ENCODE data around the gene SLC25A24.
"Not testable (repeated sequence)": the region's sequence is repeated elsewhere in the genome, so short reads cannot be mapped to it uniquely, and the experiment has no call there.

SLC25A24 gene

DNA sequence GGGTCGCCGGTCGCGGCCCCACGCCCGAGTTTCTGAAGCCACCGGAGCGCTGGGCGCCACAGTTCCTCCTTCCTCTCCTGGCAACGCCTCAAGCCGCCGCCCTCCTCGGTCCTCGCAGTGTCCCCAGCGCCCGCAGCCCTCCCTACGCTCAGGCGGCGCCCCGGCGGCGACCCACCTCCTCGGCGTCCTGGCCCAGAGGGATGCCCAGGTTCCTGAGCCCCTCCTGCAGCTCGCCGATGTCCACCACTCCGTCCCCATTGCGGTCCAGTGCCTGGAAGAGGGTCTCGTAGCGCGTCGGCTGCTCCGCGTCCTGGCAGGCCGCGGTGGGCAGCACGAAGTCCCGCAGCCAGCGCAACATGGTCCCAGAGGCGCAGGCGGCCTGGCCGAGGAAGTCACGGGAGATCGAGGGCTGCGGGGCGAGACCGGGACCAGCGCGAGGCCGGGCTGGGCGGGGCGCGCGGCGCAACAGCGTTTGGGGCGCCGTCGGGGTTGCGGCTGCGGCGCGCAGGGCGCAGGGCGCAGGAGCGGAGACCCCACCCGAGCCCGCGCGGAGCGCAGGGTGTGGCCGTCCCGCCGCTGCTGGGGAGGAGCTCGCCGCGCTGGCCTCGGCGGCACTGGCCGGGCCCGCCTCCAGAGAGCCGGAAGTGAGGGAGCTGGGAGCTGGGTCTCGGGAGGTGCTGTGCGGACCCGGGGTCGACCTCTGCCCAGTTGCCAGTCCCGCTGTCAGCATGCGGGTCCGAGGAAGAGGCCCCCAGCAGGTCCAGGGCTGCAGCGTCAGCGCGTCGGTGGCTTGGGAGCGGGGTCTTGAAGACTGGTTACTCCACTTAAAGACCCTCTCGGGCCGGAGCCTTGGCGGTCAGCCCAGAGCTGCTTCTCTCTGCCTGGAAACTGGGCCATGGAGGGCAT is at the start of gene SLC25A24:
Gene SLC25A24, minus strand, starts transcription at position 563 of the 906 bp plus-strand sequence. Its CDS starts 205 bp downstream, at position 358.
- peak; percentile 54 to 91 for DNase-seq

DNA sequence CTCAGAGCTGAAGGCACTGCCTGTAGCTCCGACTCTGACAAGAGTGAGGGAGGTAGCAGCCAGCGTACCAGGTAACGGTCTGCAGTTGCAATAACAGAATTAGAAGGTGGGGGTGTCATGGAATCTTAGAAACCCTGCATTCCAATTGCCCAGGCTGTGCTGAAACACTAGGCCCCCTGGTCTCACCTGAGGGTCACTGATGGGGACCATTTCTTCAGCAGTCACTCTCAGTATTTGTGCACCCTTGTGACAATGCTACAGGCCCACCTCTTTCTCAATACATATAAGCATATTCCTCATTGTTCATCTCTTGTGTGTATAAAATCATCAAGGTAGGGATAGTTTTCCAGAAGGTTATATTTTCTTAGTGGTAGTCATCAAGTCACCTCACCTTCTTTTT is 43.8 kb upstream of the SLC25A24 start, which contains the start of gene NBPF4:
Gene NBPF4, minus strand, starts transcription at position 101 of the 400 bp plus-strand sequence. CDS start 315 bp downstream, outside the sequence.
- not testable (repeated sequence) for DNase-seq

DNA sequence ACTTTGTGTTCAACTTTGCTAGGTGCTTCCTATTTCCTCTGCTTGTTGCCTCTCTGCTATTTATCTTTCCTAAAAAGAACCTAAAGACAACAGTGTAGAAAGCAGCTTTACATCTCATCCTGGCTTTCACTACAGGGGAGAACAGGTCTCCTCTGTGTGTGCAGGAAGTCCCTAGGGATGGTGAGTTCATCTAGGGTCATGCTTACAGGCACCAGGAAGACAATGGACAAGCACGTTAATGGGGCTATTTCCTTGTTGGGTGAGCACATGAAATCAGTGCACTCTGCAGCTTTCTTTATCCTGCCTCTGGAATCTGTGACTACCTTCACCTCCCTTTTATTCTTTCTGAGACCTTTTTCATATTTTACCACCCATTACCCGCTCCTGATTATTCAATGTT is 39.3 kb upstream of the SLC25A24 start:
- DNase-seq = not testable (repeated sequence)

DNA sequence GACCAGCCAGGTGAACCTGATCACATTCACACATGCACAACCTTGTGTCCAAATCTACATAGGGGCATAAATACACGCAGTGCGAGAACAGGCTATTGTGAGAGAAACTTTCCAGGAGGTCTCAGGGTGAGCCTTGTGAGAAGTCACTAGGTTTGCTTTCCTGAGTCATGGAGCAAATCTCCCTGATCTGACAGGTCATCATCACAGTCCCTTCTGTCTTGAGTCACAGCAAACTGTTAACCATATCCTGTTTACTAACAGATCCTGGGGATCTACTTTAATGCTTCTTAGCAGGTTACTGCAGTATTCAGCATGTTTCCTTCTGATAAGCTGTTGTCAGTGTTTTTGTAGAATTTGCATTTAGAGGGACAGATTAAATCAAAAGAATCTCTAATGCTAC is 35.2 kb upstream of the SLC25A24 start:
- not testable (repeated sequence) for DNase-seq

DNA sequence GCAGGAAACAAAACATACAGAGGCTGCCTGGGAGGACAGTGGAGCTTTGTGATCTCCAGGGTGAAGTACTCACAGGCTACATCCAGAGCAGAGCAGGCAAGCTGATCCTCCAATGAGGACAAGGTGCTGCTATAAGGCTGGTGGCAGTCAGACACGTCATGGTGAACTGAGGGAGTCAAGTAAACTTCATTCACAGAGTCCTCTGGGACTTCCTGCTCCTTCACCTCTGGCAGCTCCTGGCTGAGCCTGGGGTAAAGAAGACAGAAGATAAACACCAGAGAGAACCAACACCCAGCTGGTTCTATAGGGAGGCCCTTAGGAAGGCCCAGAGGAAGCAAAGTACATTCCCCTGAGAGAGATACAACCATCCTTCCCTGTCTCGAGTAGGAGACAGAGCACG is 32.0 kb upstream of the SLC25A24 start:
- DNase-seq = not testable (repeated sequence)

DNA sequence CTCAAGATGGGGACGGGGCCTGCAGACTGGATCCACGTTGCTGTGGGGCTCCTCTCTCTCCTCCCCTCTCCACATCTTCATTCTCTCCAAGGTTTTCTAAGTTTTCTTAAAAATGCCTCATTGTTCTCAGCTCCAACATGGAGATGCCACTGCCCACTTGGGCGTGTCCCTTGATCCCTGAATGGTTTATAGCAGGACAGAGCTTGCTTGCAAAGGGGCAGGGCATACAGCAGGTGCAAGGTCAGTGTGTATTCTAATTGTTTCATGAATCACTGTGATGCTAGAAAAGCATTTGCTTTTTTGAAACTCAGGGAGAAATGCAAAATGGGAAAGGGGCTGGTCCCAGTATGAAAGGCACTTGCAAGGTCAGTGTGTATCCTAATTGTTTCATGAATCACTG is 29.8 kb upstream of the SLC25A24 start:
- DNase-seq = not testable (repeated sequence)

DNA sequence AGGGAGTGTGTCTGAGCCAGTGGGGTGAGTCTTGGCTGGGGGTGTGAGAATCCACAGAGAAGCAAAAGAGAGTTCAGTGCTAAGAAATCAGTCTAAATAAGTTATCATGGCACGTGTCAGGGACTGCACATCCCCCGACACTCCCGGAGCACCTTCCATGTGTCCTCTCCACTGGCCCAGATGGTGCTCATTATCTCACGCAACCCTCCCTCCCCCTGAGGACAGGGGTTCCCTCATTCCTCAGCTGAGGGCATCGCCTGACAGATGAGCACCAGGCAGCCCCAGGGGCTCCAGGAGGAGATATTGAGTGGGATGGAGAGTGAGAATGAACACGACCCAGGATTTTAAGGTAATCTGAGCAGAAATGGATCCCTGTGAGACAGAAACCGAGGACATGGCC is 27.6 kb upstream of the SLC25A24 start:
- DNase-seq = not testable (repeated sequence)

DNA sequence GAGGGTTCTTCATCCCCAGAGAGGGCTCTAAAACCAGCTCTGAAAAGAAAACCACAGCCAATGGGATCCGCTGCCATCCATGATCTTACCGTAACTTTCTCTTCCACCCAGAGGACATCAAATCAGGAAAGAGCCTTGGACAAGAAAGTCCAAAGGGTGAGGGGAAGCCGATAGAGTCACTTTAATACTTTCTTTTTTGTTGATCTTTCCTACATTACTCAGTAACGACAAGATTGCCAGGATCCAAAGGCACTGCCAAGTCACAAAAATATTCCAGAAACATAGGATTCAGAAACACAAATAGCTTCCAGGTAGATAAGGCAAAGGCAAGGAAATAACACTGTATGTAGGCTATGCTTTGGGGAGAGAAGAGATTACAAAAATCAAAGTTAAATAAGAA is 26.7 kb upstream of the SLC25A24 start:
- DNase-seq = not testable (repeated sequence)

DNA sequence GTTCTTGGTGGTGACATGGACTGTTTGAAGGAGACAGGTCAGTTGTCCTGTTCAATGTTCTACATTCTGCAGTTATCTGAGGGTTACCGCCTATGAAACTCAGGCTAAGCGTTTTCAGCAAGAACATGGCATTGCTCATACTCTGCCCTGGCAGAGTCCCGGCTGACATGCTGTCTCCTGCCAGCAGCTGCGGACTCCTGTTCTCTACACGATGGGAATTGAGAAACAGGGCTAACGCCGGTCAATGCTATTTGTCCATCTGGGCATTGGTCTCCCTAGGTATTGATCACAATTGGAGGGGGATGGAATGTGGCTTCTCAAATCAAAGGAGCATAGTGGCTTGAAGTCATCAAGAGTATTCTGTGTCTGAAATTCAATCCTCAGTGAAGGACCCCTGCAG is 23.1 kb upstream of the SLC25A24 start:
- DNase-seq = not testable (repeated sequence)

DNA sequence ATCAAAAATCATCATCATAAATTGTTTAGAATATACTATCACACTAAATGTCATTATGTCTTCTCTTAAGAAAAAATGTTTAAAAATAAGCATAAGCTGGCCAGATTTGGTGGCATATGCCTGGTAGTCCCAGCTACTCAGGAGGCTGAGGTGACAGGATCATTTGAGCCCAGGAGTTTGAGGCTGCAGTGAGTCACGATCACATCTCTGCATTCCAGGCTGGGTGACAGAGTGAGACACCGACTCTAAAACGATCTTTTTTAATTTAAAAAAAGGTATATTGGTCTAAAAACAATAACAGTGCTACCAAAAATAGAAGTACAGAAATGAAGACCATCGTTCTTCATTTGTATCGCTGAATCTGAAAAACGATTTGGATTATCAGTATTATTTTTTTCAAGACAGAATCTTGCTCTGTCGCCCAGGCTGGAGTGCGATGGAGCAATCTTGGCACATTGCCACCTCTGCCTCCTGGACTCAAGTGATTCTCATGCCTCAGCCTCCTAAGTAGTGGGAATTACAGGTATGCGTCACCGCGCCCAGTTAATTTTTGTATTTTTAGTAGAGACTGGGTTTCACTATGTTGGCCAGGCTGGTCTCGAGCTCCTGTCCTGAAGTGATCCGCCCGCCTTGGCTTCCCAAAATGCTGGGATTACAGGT is 17.5 kb upstream of the SLC25A24 start:
- not testable (repeated sequence) for DNase-seq

DNA sequence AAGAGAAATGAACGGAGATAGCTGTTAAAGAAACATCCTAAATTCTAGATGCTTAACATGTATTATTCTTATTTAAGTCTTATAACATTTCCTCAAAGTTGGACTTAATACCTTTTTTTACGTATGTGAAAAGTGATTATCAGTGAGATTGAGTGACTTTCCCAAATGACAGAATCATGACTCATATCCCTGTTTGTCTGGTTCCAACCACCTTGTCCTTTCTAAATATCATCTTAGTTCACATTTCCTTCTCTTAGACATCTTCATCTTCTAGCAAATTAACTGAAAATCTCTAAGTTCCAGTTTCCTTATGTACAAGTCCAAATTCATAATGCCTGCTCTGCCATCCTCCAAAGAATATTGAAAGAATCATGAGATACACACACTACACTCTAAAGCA is 16.9 kb upstream of the SLC25A24 start:
- DNase-seq = not testable (repeated sequence)

DNA sequence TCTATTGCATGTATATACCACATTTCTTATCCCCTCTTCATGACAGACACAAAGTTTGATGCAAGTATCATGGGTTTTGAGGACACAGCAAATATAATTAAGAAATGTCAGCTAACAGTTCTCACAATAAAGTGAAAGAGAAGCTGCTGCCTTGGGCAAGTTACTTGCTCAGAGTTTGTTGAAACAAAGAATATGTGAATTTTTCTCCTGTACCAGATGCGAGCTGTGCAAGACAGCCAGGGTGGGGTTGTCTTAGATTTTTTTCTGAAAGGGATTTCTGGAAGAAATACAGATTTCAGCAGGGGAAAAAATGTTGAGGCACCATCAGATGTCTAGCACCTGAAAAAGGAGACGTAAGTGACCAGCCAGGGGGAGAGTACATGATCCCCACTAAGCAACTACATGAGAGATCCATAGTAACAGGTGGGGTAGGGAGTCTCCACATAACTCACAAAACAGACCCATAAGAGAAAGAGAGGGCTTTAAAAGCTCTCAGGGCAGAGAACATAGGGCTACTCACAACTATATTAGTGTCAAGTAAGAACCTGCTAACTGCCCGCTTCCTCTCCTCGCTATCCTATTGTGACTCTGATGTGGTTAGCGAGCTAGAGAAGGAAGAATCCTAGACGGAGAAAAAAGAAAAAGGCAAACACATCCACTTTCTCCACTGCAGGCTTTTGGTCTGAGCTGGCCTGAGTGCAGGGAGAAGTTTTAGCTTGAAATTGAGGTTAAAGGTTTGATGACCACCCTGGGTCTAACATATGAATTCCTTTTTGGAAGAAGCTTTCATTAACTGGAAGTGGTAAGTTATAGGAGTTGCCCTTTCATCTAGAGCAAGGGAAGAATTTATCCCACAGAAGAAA is 16.1 kb upstream of the SLC25A24 start:
- not testable (repeated sequence) for DNase-seq

DNA sequence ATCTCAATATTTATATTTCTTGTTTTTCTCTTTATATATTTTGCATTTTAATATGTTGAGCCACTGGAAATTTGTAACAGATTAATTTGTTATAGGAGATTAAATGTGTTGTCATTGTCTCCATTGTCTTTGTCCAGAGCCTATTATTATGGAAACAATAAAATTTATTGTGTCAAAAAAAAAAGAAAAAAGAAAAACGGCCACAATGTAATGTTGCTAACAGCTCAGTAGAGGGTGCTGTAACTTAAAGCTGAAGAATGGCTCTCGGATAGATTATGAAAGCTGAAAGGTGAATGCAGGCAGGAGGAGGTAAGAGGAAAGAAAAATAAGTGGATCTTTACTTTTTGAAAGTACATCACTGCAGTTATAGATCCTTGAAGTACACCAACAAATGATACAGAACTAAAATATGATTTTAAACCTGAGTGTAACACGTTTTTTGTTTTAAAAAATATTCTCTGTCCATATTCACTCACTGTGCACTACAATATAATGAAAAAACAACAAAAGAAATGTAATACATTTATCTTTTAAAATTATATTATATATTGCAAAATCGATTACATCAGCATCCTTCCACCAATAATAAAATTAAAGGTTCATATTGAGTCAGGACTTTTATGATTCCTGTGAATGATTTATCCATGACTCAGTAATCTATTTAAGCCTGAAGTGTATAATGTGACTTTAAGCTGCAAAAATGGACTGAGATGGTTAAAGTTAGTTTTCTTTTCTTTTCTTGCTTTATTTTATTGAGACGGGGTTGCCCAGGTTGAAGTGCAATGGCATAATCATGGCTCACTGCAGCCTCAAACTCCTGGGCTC is 14.7 kb upstream of the SLC25A24 start:
- peak in 1 of 2 experiments; percentile 56 for DNase-seq

DNA sequence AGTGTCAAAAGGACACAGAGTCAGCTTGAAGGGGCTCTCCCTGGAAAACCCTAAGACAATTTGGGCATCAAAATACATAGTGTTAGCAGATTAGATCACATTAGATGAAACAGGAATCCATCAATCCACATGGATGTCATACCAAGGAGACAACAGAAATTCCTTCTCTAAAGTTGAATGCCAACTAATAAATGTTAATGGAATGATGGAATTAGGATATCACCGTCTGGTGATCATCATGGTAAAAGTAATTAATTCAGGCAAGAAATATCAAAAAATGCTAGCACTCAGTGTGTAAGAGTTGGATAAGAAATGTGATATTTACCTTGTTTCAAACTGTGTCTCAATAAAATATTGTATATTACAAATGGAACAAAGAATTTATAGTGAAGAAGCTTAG is 10.9 kb upstream of the SLC25A24 start:
- DNase-seq = no peak

DNA sequence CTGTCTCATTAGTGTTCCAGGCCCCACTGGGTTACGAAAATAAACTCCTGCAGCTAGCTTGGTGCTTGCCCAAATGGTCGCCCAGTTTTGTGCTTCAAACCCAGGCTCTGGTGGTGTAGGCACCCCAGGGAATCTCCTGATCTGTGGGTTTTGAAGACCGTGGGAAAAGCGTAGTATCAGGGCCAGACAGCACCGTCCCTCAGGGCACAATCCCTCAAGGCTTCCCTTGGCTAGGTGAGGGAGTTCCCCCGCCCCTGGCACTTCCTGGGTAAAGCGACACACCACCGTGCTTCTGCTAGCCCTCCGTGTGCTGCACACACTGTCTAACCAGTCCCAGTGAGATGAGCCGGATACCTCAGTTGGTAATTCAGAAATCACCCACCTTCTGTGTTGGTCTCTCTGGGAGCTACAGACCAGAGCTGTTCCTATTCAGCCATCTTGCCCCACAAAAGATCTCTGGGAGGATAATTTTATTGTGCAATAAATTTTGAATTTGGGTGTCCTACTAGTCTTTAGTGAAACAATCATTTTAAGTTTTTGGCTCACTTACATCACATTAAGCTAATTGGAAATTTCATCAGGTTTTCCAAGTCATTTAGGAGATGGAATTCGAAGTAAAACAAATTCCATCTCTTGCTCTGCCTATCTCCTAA is 9.4 kb upstream of the SLC25A24 start:
- DNase-seq = no peak

DNA sequence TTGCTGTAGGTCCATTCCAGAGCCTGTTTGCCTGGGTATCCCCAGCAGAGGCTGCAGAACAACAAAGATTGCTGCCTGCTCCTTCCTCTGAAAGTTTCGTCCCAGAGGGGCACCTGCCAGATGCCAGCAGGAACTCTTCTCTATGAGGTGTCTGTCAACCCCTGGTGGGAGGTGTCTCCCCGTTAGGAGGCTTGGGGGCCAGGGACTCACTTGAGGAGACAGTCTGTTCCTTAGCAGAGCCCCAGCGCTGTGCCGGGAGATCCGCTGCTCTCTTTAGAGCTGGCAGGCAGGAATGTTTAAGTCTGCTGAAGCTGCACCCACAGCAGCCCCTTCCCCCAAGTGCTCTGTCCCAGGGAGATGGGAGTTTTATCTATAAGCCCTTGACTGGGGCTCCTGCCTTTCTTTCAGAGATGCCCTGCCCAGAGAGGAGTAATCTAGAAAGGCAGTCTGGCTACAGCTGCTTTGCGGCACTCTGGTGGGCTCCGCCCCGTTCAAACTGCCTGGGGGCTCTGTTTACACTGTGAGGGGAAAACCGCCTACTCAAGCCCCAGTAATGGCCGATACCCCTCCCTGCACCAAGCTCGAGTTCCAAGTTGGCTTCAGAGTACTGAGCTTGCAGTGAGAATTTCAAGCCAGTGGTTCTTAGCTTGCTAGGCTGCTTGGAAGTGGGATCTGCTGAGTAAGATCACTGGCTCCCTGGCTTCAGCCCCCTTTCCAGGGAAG is 8.7 kb upstream of the SLC25A24 start:
- no peak for DNase-seq

DNA sequence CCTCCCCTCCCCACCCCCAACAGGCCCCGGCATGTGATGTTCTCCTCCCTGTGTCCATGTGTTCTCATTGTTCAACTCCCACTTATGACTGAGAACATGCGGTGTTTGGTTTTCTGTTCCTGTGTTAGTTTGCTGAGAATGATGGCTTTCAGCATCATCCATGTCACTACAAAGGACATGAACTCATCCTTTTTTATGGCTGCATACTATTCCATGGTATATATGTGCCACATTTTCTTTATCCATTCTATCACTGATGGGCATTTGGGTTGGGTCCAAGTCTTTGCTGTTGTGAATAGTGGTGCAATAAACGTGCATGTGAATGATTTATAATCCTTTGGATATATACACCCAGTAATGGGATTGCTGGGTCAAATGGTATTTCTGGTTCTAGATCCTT is 3.4 kb upstream of the SLC25A24 start:
- not testable (repeated sequence) for DNase-seq

DNA sequence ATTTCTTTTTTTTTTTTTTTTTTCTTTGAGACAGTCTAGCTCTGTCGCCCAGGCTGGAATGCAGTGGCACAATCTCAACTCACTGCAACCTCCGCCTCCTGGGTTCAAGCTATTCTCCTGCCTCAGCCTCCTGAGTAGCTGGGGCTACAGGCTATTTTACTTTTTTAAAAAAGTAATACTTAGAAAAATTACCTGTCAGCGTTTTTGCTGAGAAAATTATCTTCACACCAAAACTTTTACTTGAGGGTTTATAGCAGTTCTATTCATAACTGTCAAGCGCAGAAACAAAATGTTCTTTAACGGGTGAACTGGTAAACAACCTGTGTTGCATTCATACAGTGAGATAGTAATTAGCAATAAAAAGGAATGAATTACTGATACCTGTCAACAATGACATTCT is 1.5 kb upstream of the SLC25A24 start:
- no peak for DNase-seq

DNA sequence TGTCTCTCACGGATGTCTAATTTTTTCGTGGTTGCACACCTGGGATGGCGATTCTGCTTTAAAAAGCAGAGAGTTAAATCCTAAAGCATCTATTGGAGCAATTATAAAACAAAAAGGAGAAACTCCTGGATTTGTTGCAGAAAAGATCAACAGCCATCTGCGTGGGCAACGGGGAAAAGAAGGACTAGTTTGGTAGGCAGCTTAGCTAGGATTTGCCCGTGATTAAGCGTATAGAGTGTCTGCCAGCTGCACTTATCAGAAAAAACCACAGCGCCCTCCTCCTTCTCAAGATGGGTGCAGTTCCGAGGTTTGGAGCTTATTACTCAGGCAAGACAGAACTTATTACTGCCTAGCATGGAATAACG is 526 bp upstream of the SLC25A24 start:
- peak; percentile 51 to 77 for DNase-seq

DNA sequence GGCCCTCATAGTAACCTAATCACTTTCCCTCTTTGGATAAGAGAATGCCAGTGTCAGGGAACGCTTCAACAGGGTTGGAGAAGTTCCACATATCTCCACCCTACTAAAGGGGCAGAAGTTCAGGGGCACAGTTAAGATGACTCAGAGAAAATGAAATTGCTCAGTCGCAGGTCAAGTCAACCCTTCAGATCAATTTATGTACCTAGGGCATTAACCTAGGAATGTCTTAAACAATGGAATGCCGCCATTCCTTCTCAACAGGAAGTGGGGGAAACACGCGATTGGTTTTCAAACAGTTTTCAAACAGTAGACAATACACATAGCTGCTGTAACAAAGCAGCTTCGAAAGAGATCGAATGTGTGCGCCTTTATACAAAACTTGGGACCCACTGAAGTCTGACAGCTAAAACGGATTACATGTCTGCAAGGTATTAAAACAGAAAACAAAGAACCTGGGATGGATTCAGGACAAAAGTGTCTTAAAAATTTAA is 897 bp downstream of the SLC25A24 start:
- peak in 1 of 2 experiments; percentile 45 for DNase-seq

DNA sequence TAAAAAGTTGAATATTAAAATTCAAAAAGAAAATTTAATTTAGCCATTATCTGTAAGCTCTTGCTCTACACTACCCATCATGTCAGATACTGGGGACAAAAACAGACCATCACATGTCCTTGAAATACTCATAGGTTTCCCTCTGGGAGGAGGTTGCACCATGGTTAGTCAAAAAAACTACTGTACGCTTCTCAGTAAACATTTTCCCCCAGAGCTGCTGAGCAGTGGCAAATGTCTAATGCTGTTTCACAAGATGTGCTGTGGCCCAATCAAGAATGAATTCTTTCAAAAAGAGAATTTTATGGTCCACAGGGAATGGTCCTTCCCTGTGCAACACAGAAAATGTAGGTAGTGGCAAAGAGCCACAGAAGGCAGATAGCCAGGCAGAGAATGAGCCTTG is 6.1 kb downstream of the SLC25A24 start:
- DNase-seq = no peak

Measured in NCI-H526 (cell line).